K562 (cell line): ENCODE measurements around the gene HPD. TPM values are rescaled to one million over a fixed set of nuclear protein-coding genes. Genes with fewer than 3 reads are reported as not detected.

Source experiments
- ATF2 ChIP-seq: sonication (generic); formaldehyde crosslinking; IDR thresholded peaks from 2 replicates; pipeline ENCODE4 v1.8.1; 2022; ENCODE audit warnings: missing genetic modification reagents
- CHAMP1 ChIP-seq: fragments of 450-650 bp; IDR thresholded peaks from 2 replicates; pipeline ENCODE4 v1.6.1; 2016; ENCODE audit warnings: mild to moderate bottlenecking
- E2F4 ChIP-seq: sonication (generic); formaldehyde crosslinking; IDR thresholded peaks from 2 replicates; pipeline ENCODE4 v1.8.0; 2022; ENCODE audit warnings: mild to moderate bottlenecking, low read depth, missing genetic modification reagents
- E4F1 ChIP-seq: fragments of 250-450 bp; sonication (Bioruptor Pico); IDR thresholded peaks from 2 replicates; pipeline ENCODE4 v1.5.0; 2021; ENCODE audit warnings: mild to moderate bottlenecking, borderline replicate concordance
- FOXJ2 ChIP-seq: fragments of 200-800 bp; sonication (Bioruptor generic); IDR thresholded peaks from 2 replicates; pipeline ENCODE4 v1.6.1; 2016; ENCODE audit warnings: missing genetic modification characterization, missing compliant biosample characterization
- FOXP4 ChIP-seq: sonication (generic); formaldehyde crosslinking; IDR thresholded peaks from 2 replicates; pipeline ENCODE4 v1.8.0; 2022; ENCODE audit warnings: mild to moderate bottlenecking, missing genetic modification reagents, borderline replicate concordance
- HMG20A ChIP-seq: fragments of 450-650 bp; formaldehyde crosslinking; conservative IDR thresholded peaks from 2 replicates; pipeline ENCODE4 v1.4.0; 2020; ENCODE audit warnings: mild to moderate bottlenecking, mixed read lengths
- HMGN3 ChIP-seq: IDR thresholded peaks from 2 replicates; pipeline ENCODE4 v1.6.1; 2011; ENCODE audit warnings: borderline replicate concordance, low read depth, mild to moderate bottlenecking, mixed read lengths, low read length; ENCODE audit not compliant: insufficient read length; ENCODE audit errors: extremely low read depth
- HNRNPL ChIP-seq: fragments of 200-400 bp; formaldehyde crosslinking; IDR thresholded peaks from 2 replicates; pipeline ENCODE4 v1.6.1; 2017; ENCODE audit warnings: low read depth, mild to moderate bottlenecking, low read length
- KAT8 ChIP-seq: fragments of 450-650 bp; IDR thresholded peaks from 2 replicates; pipeline ENCODE4 v1.6.1; 2016; ENCODE audit warnings: low read depth, mild to moderate bottlenecking
- SIN3B ChIP-seq: fragments of 450-650 bp; IDR thresholded peaks from 2 replicates; pipeline ENCODE4 v1.6.1; 2017; ENCODE audit warnings: low read depth, mild to moderate bottlenecking, moderate library complexity
- SRF ChIP-seq, 2 experiments: fragments of 250-450, 450-650 bp in 1 of 2; sonication (Bioruptor Pico) in 1 of 2; sonication (generic) in 1 of 2; formaldehyde crosslinking; IDR thresholded peaks; 2 replicates each; pipeline versions ENCODE4 v1.5.0 to v1.5.1; 2020 to 2022; ENCODE audit warnings: mild to moderate bottlenecking in 1 of 2, missing genetic modification reagents in 1 of 2
- ZBTB17 ChIP-seq: fragments of 450-650 bp; formaldehyde crosslinking; IDR thresholded peaks from 2 replicates; pipeline ENCODE4 v1.4.0; 2020; ENCODE audit warnings: mild to moderate bottlenecking
- ZNF23 ChIP-seq: fragments of 250-450 bp; sonication (Bioruptor Pico); IDR thresholded peaks from 2 replicates; pipeline ENCODE4 v1.4.0; 2020; ENCODE audit warnings: mild to moderate bottlenecking
- ZNF347 ChIP-seq: fragments of 450-650 bp; formaldehyde crosslinking; IDR thresholded peaks from 2 replicates; pipeline ENCODE4 v1.4.0; 2020; ENCODE audit warnings: low read depth, mild to moderate bottlenecking, moderate library complexity
- ZNF589 ChIP-seq: fragments of 200-800 bp; sonication (Bioruptor generic); IDR thresholded peaks from 2 replicates; pipeline ENCODE4 v1.6.1; 2016; ENCODE audit warnings: low read depth, missing genetic modification characterization, missing compliant biosample characterization
- ZNF644 ChIP-seq: fragments of 200-800 bp; sonication (Bioruptor generic); IDR thresholded peaks from 2 replicates; pipeline ENCODE4 v1.6.1; 2016; ENCODE audit warnings: low read depth, missing genetic modification characterization, missing compliant biosample characterization
- polyA plus RNA-seq, 8 experiments: library from polyadenylated mRNA; depleted of rRNA in 4 of 8; stranded (reverse) in 5 of 8; unstranded in 3 of 8; fragments of >200 nt; fragmentation: Nextera tagmentation in 2 of 8; fragmentation: Illumina TruSeq in 1 of 8; extraction: Ambion mirVana in 2 of 8; extraction: Trizol in 1 of 8; gene quantifications; 2 replicates each; pipeline versions ENCODE4 v1.2.1 to v1.2.3, GENCODE V29; 2011 to 2014; ENCODE audit warnings: inconsistent platforms in 1 of 8, missing spikeins in 1 of 8
- total RNA-seq, 7 experiments: library from RNA; depleted of rRNA in 6 of 7; stranded (reverse); fragments of >200 nt in 6 of 7; fragmentation: Illumina TruSeq in 2 of 7; extraction: Trizol in 2 of 7; gene quantifications; 2 replicates each; pipeline versions ENCODE4 v1.2.1 to v1.2.3, GENCODE V29; 2011 to 2021; ENCODE audit warnings: low replicate concordance in 1 of 7

The HPD gene
- total and polyA plus RNA-seq, 9 of the 15 experiments (the other 6 are each of a cell fraction or from before 2014, with no cell fraction given): 0.06 to 0.29 (median 0.07) TPM; not detected in 4

GRCh38 chr12:121799156-121799841 lies 59.4 kb downstream of the HPD start (continued):
- no peak for TF ChIP-seq ATF2 (CRISPR knock-in tag)
- no peak for TF ChIP-seq HNRNPL
- no peak for TF ChIP-seq E2F4 (CRISPR knock-in tag)
- TF ChIP-seq ZBTB17 (CRISPR knock-in tag): 0 out of 2 replicates have a peak, but pooled peaks have one; percentile 30
- 0 out of 4 replicates have a peak, but pooled peaks of 1 of the 2 experiments have one; percentile 68 for TF ChIP-seq SRF (CRISPR knock-in tag; IDR thresholded peaks at IDR 0.05)
- TF ChIP-seq ZNF644 (tag): no peak
- TF ChIP-seq E4F1 (CRISPR knock-in tag): no peak
- TF ChIP-seq FOXP4 (CRISPR knock-in tag): no peak
- peak; percentile 66; the same call in 1 of the 2 replicates for TF ChIP-seq FOXJ2 (tag)
- TF ChIP-seq KAT8: no peak
- TF ChIP-seq ZNF23 (CRISPR knock-in tag): no peak
- TF ChIP-seq CHAMP1: no peak
- TF ChIP-seq SIN3B: no peak
- TF ChIP-seq ZNF589 (CRISPR knock-in tag): peak; percentile 1; the same call in 1 of the 2 replicates
- no peak for TF ChIP-seq HMGN3
- TF ChIP-seq HMG20A: no peak
- no peak for TF ChIP-seq ZNF347 (CRISPR knock-in tag)
